H9 (cell line): Measurements from ENCODE around the gene CASQ2. TPM values are rescaled to one million over a fixed set of nuclear protein-coding genes. Genes with fewer than 3 reads are reported as not detected.

Experiments
- DNase-seq: peaks from one replicate; pipeline ENCODE4 v3.0.0-alpha.2; 2017
- H2AFZ ChIP-seq: one replicate; pipeline ENCODE4 v1.6.1; 2013; ENCODE audit warnings: mild to moderate bottlenecking, low read length, control low read depth, moderate library complexity
- H2AK5ac ChIP-seq: 2 replicates; pipeline ENCODE4 v1.6.1; 2013; ENCODE audit warnings: low read length, control low read depth, mixed read lengths; ENCODE audit not compliant: insufficient read length
- H2BK120ac ChIP-seq: one replicate; pipeline ENCODE4 v1.6.1; 2013; ENCODE audit warnings: low read depth, mild to moderate bottlenecking, low read length, control low read depth, inconsistent platforms; ENCODE audit not compliant: poor library complexity, severe bottlenecking
- H2BK12ac ChIP-seq: 2 replicates; pipeline ENCODE4 v1.6.1; 2013; ENCODE audit warnings: low read length, control low read depth, mixed read lengths, low read depth; ENCODE audit not compliant: insufficient read length
- H2BK15ac ChIP-seq: 2 replicates; pipeline ENCODE4 v1.6.1; 2013; ENCODE audit warnings: low read depth, low read length, control low read depth
- H2BK20ac ChIP-seq: one replicate; pipeline ENCODE4 v1.6.1; 2013; ENCODE audit warnings: low read depth, mild to moderate bottlenecking, low read length, control low read depth, inconsistent platforms; ENCODE audit not compliant: poor library complexity, severe bottlenecking
- H2BK5ac ChIP-seq: 2 replicates; pipeline ENCODE4 v1.6.1; 2013; ENCODE audit warnings: low read length, control low read depth, mixed read lengths; ENCODE audit not compliant: insufficient read length
- H3K14ac ChIP-seq: 2 replicates; pipeline ENCODE4 v1.6.1; 2013; ENCODE audit warnings: low read length, control low read depth; ENCODE audit not compliant: insufficient read depth
- H3K18ac ChIP-seq: 2 replicates; pipeline ENCODE4 v1.6.1; 2013; ENCODE audit warnings: low read depth, mild to moderate bottlenecking, mixed read lengths, low read length, control low read depth; ENCODE audit not compliant: insufficient read length
- H3K23ac ChIP-seq: 2 replicates; pipeline ENCODE4 v1.6.1; 2013; ENCODE audit warnings: low read length, control low read depth, mixed read lengths, low read depth; ENCODE audit not compliant: insufficient read length
- H3K23me2 ChIP-seq: 2 replicates; pipeline ENCODE4 v1.6.1; 2013; ENCODE audit warnings: low read depth, mild to moderate bottlenecking, mixed read lengths, low read length, control low read depth; ENCODE audit not compliant: insufficient read length, poor library complexity, severe bottlenecking
- H3K27ac ChIP-seq: 2 replicates; pipeline ENCODE4 v1.5.1; 2013; ENCODE audit warnings: low read length, control low read depth, mixed read lengths, low read depth; ENCODE audit not compliant: insufficient read length
- H3K27me3 ChIP-seq: 2 replicates; pipeline ENCODE4 v1.6.1; 2013; ENCODE audit warnings: low read length, control low read depth, inconsistent platforms; ENCODE audit not compliant: insufficient read depth
- H3K4ac ChIP-seq: 2 replicates; pipeline ENCODE4 v1.6.1; 2013; ENCODE audit warnings: low read depth, mild to moderate bottlenecking, control low read depth, inconsistent platforms, low read length, moderate library complexity
- H3K4me1 ChIP-seq: 2 replicates; pipeline ENCODE4 v1.6.1; 2013; ENCODE audit warnings: low read length, control low read depth, inconsistent platforms; ENCODE audit not compliant: insufficient read depth
- H3K4me2 ChIP-seq: 2 replicates; pipeline ENCODE4 v1.6.1; 2013; ENCODE audit warnings: low read length, control low read depth, mixed read lengths; ENCODE audit not compliant: insufficient read length, insufficient read depth
- H3K56ac ChIP-seq: 2 replicates; pipeline ENCODE4 v1.6.1; 2013; ENCODE audit warnings: low read depth, mild to moderate bottlenecking, mixed read lengths, low read length, control low read depth; ENCODE audit not compliant: insufficient read length
- H3K79me1 ChIP-seq: 2 replicates; pipeline ENCODE4 v1.6.1; 2013; ENCODE audit warnings: low read depth, mild to moderate bottlenecking, moderate library complexity, low read length, control low read depth, inconsistent platforms; ENCODE audit not compliant: insufficient read depth, poor library complexity, severe bottlenecking
- H3K79me2 ChIP-seq: 2 replicates; pipeline ENCODE4 v1.6.1; 2013; ENCODE audit warnings: low read length, control low read depth, inconsistent platforms; ENCODE audit not compliant: insufficient read depth
- H3K9ac ChIP-seq: 2 replicates; pipeline ENCODE4 v1.6.1; 2013; ENCODE audit warnings: low read length, control low read depth, mixed read lengths; ENCODE audit not compliant: insufficient read length; ENCODE audit errors: extremely low read depth
- H3K9me3 ChIP-seq: one replicate; pipeline ENCODE4 v1.6.1; 2013; ENCODE audit warnings: low read depth, low read length, inconsistent platforms; ENCODE audit not compliant: control insufficient read depth
- H3T11ph ChIP-seq: one replicate; pipeline ENCODE4 v1.6.1; 2013; ENCODE audit warnings: mild to moderate bottlenecking, low read length, control low read depth, inconsistent platforms
- H4K20me1 ChIP-seq: one replicate; pipeline ENCODE4 v1.6.1; 2013; ENCODE audit not compliant: control insufficient read depth, insufficient read length, insufficient read depth
- H4K5ac ChIP-seq: 2 replicates; pipeline ENCODE4 v1.6.1; 2013; ENCODE audit warnings: low read depth, mild to moderate bottlenecking, mixed read lengths, low read length, control low read depth; ENCODE audit not compliant: insufficient read length
- H4K8ac ChIP-seq: replicated peaks from 2 replicates; pipeline ENCODE4 v1.6.1; 2013; ENCODE audit warnings: low read length, control low read depth, mixed read lengths, low read depth; ENCODE audit not compliant: insufficient read length
- H4K91ac ChIP-seq: 2 replicates; pipeline ENCODE4 v1.6.1; 2013; ENCODE audit warnings: low read depth, mild to moderate bottlenecking, moderate library complexity, mixed read lengths, low read length, control low read depth; ENCODE audit not compliant: insufficient read length
- H3K27ac Mint-ChIP-seq, 3 experiments: 2 replicates in 2 of 3; 3 replicates in 1 of 3; pipeline ENCODE4 v1.8.0; 2020 to 2021; ENCODE audit warnings: mixed read lengths in 3 of 3, mild to moderate bottlenecking in 1 of 3, moderate library complexity in 1 of 3
- H3K27me3 Mint-ChIP-seq: 2 replicates; pipeline ENCODE4 v1.8.0; 2021; ENCODE audit warnings: low read depth, mild to moderate bottlenecking, moderate library complexity, mixed read lengths
- H3K36me3 Mint-ChIP-seq, 3 experiments: 2 replicates in 2 of 3; 3 replicates in 1 of 3; pipeline ENCODE4 v1.8.0; 2020 to 2021; ENCODE audit warnings: low read depth in 3 of 3, mixed read lengths in 3 of 3; ENCODE audit not compliant: insufficient read depth in 1 of 3
- H3K4me1 Mint-ChIP-seq, 2 experiments: 2 replicates each; pipeline ENCODE4 v1.8.0; 2020; ENCODE audit warnings: mixed read lengths in 2 of 2
- H3K4me3 Mint-ChIP-seq, 2 experiments: 2 replicates in 1 of 2; 3 replicates in 1 of 2; pipeline ENCODE4 v1.8.0; 2020 to 2021; ENCODE audit warnings: mild to moderate bottlenecking in 2 of 2, mixed read lengths in 2 of 2, moderate library complexity in 1 of 2
- H3K9me3 Mint-ChIP-seq, 2 experiments: 2 replicates in 1 of 2; 3 replicates in 1 of 2; pipeline ENCODE4 v1.8.0; 2020; ENCODE audit warnings: mild to moderate bottlenecking in 2 of 2, mixed read lengths in 2 of 2, moderate library complexity in 1 of 2
- CTCF ChIP-seq: fragments of 200-600 bp; sonication (generic); conservative IDR thresholded peaks from 3 replicates; pipeline ENCODE4 v1.8.0; 2021; ENCODE audit warnings: antibody characterized with exemption, mild to moderate bottlenecking
- WGBS: extraction: QIAGEN DNeasy Blood & Tissue Kit; methylation state at CpG from one replicate; pipeline ENCODE4 v1.1.7; 2013; ENCODE audit warnings: missing lambda C conversion rate, low lambda C conversion rate, mixed read lengths; ENCODE audit not compliant: insufficient read length; ENCODE audit errors: extremely low coverage; 5-methylcytosine and 5-hydroxymethylcytosine counted together
- total RNA-seq: library from RNA; stranded (reverse); gene quantifications from 2 replicates; pipeline ENCODE4 v1.2.1, GENCODE V29; 2021

The CASQ2 gene
- total RNA-seq, 1 experiment from 2014 or later, result not detected

- no peak overlapping the region for H2AK5ac ChIP-seq
- Mint-ChIP-seq H3K27me3 (no peaks in the 10 kb centered on the region), H3K4me3 (no peak overlapping the region), H3K36me3 (no peaks in the 10 kb centered on the region), H3K9me3 (no peaks in the 10 kb centered on the region), H3K4me1 (peaks cover 2 to 3% of the 10 kb centered on the region in 2 experiments), H3K27ac (no peak overlapping the region)
- no peaks in the 10 kb centered on the region for H3K4me1 ChIP-seq
- H4K8ac ChIP-seq, result no peak overlapping the region
- no peak overlapping the region for H2BK15ac ChIP-seq
- H4K20me1 ChIP-seq, result no peaks in the 10 kb centered on the region
- H4K5ac ChIP-seq, result no peak overlapping the region
- H3K79me1 ChIP-seq, result no peaks in the 10 kb centered on the region
- H3K23me2 ChIP-seq, result no peaks in the 10 kb centered on the region
- H3K79me2 ChIP-seq, result no peaks in the 10 kb centered on the region
- H3K9me3 ChIP-seq, result no peaks in the 10 kb centered on the region
- no peak for DNase-seq
- no peak overlapping the region for H2BK5ac ChIP-seq
- no peak overlapping the region for H2AFZ ChIP-seq
- no peak overlapping the region; the same call in 1 of the 2 replicates for H3K14ac ChIP-seq
- WGBS, result no CpG with 5 or more reads among the region's 12 CpGs
- H3K27me3 ChIP-seq, result no peaks in the 10 kb centered on the region
- no peak overlapping the region for H3K9ac ChIP-seq
- H3K56ac ChIP-seq, result no peak overlapping the region
- no peak overlapping the region for H3K27ac ChIP-seq
- H3K18ac ChIP-seq, result no peak overlapping the region
- no peak overlapping the region for H2BK20ac ChIP-seq
- no peak overlapping the region for H3K23ac ChIP-seq
- no peak for TF ChIP-seq CTCF
- H2BK120ac ChIP-seq, result no peak overlapping the region
- H4K91ac ChIP-seq, result no peak overlapping the region
- no peak overlapping the region for H2BK12ac ChIP-seq
- H3K4me2 ChIP-seq, result no peak overlapping the region
- no peak overlapping the region for H3K4ac ChIP-seq
- H3T11ph ChIP-seq, result no peak overlapping the region
Measured at GRCh38 chr1:115705085-115705951, 63.2 kb downstream of the CASQ2 start.
